Measurements from ENCODE around the gene AGBL2.
A peak's percentile ranks its signal among the peaks of the same experiment; 100 is the strongest.
"Not testable (repeated sequence)": the region's sequence is repeated elsewhere in the genome, so short reads cannot be mapped to it uniquely, and the experiment has no call there.

The AGBL2 gene

GRCh38 chr11:47715082-47715669 lies at the start of gene AGBL2:
Gene AGBL2 (minus strand): TSS chr11:47715369. CDS start chr11:47714650, 719 bp downstream.
- DNase-seq = peak; percentile 81

GRCh38 chr11:47759291-47759690 lies 44.1 kb upstream of the AGBL2 start:
- not testable (repeated sequence) for DNase-seq

GRCh38 chr11:47756208-47756607 lies 41.0 kb upstream of the AGBL2 start:
- no peak for DNase-seq

- no peak for DNase-seq
These were observed 35.6 kb upstream of the AGBL2 start for GRCh38 chr11:47750725-47751124.

GRCh38 chr11:47742494-47742893 lies 27.3 kb upstream of the AGBL2 start:
- DNase-seq = not testable (repeated sequence)

GRCh38 chr11:47737817-47738216 lies 22.6 kb upstream of the AGBL2 start:
- DNase-seq = not testable (repeated sequence)

GRCh38 chr11:47732271-47732670 lies 17.1 kb upstream of the AGBL2 start:
- DNase-seq = no peak

- DNase-seq = no peak
These were observed 16.3 kb upstream of the AGBL2 start for GRCh38 chr11:47731475-47731874.

GRCh38 chr11:47726878-47727514 lies 11.8 kb upstream of the AGBL2 start:
- DNase-seq = no peak

- DNase-seq = no peak
These were observed 10.9 kb upstream of the AGBL2 start for GRCh38 chr11:47726118-47726442.

GRCh38 chr11:47725442-47726117 lies 10.4 kb upstream of the AGBL2 start:
- no peak for DNase-seq

- no peak for DNase-seq
These were observed 9.0 kb upstream of the AGBL2 start for GRCh38 chr11:47724041-47724729.

GRCh38 chr11:47723041-47723440 lies 7.9 kb upstream of the AGBL2 start:
- no peak for DNase-seq

GRCh38 chr11:47720651-47721050 lies 5.5 kb upstream of the AGBL2 start:
- DNase-seq = no peak

GRCh38 chr11:47716692-47717091 lies 1.5 kb upstream of the AGBL2 start:
- DNase-seq = no peak

- peak; percentile 59 for DNase-seq
These were observed 551 bp downstream of the AGBL2 start for GRCh38 chr11:47714554-47715081.

- DNase-seq = no peak
These were observed 3.4 kb downstream of the AGBL2 start for GRCh38 chr11:47711816-47712215.

- DNase-seq = no peak
These were observed 3.9 kb downstream of the AGBL2 start for GRCh38 chr11:47711225-47711624.

- DNase-seq = not testable (repeated sequence)
These were observed 7.8 kb downstream of the AGBL2 start for GRCh38 chr11:47707275-47707786.

- DNase-seq = no peak
These were observed 9.4 kb downstream of the AGBL2 start for GRCh38 chr11:47705721-47706120.

- DNase-seq = no peak
These were observed 23.2 kb downstream of the AGBL2 start for GRCh38 chr11:47691979-47692378.

GRCh38 chr11:47689480-47689879 lies 25.7 kb downstream of the AGBL2 start:
- DNase-seq = no peak

GRCh38 chr11:47688991-47689390 lies 26.2 kb downstream of the AGBL2 start:
- no peak for DNase-seq

Data from NCI-H1105 treated with DMSO at 0.1 percent for 48 hours (cell line).